ELF-1 (cell line): Measurements from ENCODE around the gene RGMA.

Experiments
- DNase-seq: peaks from one replicate; pipeline ENCODE4 v3.0.0-alpha.2; 2016; ENCODE audit warnings: low read depth, low spot score

RGMA gene

DNA sequence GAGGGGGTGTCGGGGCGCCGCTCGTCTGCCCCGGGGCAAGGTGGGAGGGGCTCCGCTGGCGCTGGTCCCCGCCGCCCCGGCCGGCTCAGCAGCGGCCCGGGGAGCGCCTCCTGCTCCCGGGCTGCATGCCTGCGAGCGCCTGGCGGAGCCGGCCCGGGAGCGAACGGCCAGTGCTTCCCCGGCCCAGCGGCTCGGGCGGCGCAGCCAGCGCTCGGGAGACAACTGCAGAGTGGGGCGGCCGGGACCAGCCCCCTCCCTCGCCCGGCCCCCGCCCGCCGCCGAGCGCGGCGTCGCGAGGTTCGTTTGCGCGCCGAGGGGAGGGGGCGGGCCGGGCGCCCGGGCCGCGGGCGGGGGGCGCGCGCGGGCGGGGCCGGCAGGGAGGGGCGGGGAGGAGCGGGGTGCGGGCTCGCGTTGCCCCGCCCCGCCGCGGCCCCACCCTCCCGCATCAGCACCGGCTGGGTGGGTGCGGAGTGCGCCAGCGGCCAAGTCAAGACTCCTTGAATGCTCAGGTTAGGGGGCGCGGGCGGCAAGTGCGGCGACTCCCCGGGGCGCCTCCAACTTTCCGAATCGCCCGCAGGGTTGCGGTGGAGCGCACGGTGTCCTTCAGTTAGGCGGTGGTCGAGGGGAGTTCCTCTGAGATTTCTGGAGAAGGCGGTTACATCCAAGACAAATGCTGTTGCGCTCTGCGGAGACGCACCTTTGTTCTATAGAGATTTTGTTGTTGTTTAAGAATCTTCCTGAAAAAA lies at the start of gene RGMA:
TSS of gene RGMA (minus strand) at position 231 of the 746 bp plus-strand sequence. CDS start 279 bp downstream, outside the sequence.
- peak; percentile 48 for DNase-seq

GRCh38 chr15:93136606-93137005 lies 47.6 kb upstream of the RGMA start:
- DNase-seq: peak; percentile 29

GRCh38 chr15:93135997-93136397 lies 47.0 kb upstream of the RGMA start:
- DNase-seq: peak; percentile 49

- DNase-seq: no peak
Measured at GRCh38 chr15:93135459-93135858, 46.4 kb upstream of the RGMA start.

- DNase-seq: no peak
Measured at GRCh38 chr15:93131485-93132095, 42.6 kb upstream of the RGMA start.

DNA sequence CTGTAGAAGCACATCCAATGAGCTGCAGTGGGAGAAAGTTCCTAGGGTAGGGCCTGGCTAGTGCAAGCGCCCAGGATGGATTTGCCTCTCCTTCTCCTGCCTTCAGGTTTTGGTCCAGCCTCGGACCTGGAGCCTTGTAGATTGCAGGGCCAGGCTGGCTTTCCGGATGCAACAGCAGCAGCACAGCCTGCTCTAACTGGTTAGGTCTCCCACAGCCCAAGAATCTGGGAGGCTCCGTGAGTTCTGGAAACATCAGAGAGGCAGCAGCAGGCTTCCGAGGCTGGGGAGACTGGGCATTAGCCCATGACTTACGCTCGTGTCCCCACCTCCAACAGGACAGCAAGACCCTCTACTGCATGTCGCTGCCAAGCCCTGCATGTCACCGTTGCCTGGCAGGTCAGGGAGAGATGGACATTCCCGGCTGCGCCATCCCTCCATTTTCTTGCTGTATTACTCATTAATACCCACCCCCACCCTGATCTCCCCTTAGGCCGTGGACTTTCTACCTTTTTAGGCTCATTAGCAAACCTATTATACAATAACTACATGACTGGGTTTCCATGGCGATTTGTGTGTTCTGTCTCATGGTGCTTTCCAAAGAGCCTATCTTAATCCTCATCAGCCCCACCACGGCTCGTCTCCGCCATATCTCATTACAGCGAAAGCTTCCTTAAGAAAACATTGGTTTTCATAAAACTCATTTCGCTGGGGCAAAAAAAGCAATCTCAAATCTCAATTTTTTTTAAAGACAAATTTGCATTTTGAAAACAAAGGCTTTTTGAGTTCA lies 40.9 kb upstream of the RGMA start:
- no peak for DNase-seq

DNA sequence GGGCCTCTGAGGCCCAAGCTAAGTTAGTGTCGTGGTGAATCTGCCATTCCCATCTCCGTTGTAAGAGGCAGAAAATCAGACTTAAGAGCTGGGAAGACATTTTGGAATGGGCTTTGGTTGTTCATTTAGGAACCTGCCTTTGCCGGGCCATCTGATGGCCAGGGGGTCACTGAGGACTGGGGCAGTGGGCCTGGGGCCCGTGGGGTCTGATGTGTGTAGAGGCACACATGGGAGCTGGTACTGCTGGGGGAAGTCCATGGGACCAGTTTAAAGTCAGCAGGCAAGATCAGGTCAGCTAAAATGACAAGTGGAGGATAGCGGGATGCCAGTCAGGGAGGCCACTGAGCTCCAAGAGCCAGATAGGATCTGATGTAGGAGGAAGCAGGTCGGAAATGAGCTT lies 38.3 kb upstream of the RGMA start:
- DNase-seq: no peak

DNA sequence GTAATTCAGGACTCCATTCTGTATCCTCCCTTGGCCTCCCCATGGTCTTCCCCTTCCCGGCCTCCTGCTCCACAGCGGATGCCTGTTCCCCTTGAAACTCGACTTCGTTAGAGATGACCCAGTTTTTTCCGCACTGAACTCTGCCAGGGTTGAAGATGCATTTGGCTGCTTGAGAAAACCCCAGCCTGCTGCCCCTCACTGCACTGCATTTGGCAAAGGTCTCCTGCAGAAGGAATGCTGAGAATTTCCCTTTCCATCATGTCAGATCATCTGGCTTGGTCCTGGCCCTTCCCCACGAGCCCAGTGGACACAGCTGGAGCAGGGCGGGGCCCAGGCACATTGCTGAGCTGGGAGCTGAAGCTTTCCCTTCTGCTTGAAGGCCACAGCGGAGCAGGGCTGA lies 37.6 kb upstream of the RGMA start:
- peak; percentile 31 for DNase-seq

DNA sequence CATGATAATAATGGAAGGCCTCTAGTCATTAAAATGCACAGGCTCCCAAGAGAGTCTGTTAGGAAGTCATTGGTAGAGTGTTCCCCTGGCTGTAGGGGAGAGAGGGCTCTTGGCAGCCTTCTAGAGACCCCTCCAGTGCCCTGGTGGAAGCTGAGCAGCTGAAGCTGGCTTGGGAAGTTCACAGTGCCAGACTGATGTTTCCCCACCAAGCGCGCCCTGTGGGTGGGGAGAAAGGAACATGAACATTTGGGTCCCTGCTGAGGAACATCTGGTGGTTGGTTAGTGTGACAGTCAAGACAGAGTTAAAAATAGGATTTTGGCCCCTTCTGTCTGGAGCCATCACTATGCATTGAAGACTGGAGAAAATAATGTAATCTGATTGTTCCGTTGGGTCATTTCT lies 37.1 kb upstream of the RGMA start:
- no peak for DNase-seq

DNA sequence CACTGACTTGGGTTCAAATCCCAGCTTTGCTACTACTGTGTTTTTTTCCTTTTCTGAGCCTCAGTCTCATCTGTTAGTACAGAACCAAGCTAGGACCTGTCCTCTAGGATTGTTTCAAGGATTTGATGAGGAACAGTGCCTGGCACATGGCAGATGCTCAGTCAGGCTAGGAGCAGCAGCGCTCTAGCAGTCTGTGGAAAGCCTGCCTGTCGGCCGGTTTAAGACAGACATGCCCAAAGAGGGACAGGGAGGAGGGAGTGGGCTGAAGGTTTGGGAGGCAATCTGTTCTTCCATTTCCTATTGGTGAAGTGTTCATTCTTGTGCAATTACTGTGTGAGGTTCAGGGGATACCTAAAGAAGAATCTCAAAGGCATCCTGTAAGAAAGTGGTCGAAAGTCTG lies 35.1 kb upstream of the RGMA start:
- no peak for DNase-seq

GRCh38 chr15:93121973-93122910 lies 33.2 kb upstream of the RGMA start:
- DNase-seq: no peak

GRCh38 chr15:93121107-93121506 lies 32.1 kb upstream of the RGMA start:
- DNase-seq: no peak

- DNase-seq: no peak
Measured at GRCh38 chr15:93118904-93119303, 29.9 kb upstream of the RGMA start.

DNA sequence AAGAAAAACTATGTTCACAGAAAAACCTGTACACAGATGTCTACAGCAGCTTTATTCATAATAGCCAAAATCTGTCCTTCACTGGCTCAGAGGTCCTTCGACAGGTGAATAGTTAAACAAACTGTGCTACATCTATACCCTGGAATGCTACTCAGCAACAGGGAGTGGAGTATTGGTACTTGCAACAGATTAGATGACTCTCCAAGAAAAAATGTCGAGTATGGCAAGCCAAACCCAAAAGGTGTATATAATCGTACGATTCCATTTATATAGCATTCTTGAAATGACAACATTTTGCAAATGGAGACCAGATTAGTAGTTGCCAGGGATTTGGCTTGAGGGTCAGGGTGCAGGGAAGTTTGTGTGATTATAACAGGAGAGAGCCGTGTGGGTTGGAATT lies 22.4 kb upstream of the RGMA start:
- no peak for DNase-seq

- DNase-seq: no peak
Measured at GRCh38 chr15:93110502-93111040, 21.6 kb upstream of the RGMA start.

- DNase-seq: peak; percentile 77
Measured at GRCh38 chr15:93109336-93110102, 20.5 kb upstream of the RGMA start.

GRCh38 chr15:93107646-93108045 lies 18.6 kb upstream of the RGMA start:
- no peak for DNase-seq

GRCh38 chr15:93105485-93105884 lies 16.5 kb upstream of the RGMA start:
- DNase-seq: peak; percentile 14

- DNase-seq: no peak
Measured at GRCh38 chr15:93103823-93104222, 14.8 kb upstream of the RGMA start.

DNA sequence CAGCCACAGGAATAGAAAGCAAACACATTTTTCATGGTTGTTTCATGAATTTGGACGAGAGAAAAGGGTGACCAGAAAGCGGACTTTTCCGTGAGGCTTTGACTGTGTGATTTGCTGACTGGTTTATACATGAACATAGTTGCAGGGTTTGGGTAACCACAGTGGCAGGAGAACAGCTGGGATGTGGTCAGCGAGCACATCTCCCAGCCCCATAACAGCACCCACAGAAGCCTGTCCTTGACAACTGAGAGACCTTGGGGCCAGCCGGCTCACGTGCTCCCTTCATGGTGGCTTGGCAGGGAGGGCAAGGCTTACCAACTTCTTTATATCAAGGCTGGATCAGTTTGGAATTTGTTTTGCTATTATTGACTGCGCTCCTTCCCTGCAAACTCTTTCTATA lies 13.2 kb upstream of the RGMA start:
- DNase-seq: no peak
